Kidney (tissue), 14 donors: ENCODE data around the gene CDR2L. TPM values are rescaled to one million over a fixed set of nuclear protein-coding genes. Genes with fewer than 3 reads are reported as not detected.

ENCODE experiments used
- DNase-seq, 5 donors: peaks; one replicate each; pipeline ENCODE4 v3.0.0-alpha.2; 2013 to 2020
- FAIRE-seq: peaks from 2 replicates; lab custom pipeline; 2012; peaks lifted over from hg19 to GRCh38; lab: Jason Lieb, UNC
- H3K27ac ChIP-seq, 2 donors: one replicate each; pipeline ENCODE4 v1.7.0; 2013; ENCODE audit warnings: low read depth in 2 of 2, low read length in 2 of 2, inconsistent platforms in 1 of 2
- H3K27me3 ChIP-seq: one replicate; pipeline ENCODE4 v1.7.1; 2013; ENCODE audit warnings: low read length, inconsistent platforms; ENCODE audit not compliant: control insufficient read depth, insufficient read depth
- H3K36me3 ChIP-seq, 3 donors: one replicate each; pipeline versions ENCODE4 v1.7.0 to v1.7.1; 2013; ENCODE audit warnings: low read length in 3 of 3, control low read depth in 1 of 3, inconsistent platforms in 1 of 3; ENCODE audit not compliant: insufficient read depth in 3 of 3, control insufficient read depth in 2 of 3
- H3K4me1 ChIP-seq, 3 donors: one replicate each; pipeline versions ENCODE4 v1.7.0 to v1.7.1; 2013; ENCODE audit warnings: low read length in 3 of 3, inconsistent platforms in 1 of 3, low read depth in 1 of 3; ENCODE audit not compliant: control insufficient read depth in 2 of 3, insufficient read depth in 2 of 3
- H3K4me3 ChIP-seq, 3 donors: one replicate each; pipeline versions ENCODE4 v1.7.0 to v1.8.1; 2013; ENCODE audit warnings: low read length in 3 of 3, control low read depth in 1 of 3, inconsistent platforms in 1 of 3
- H3K9ac ChIP-seq, 3 donors: one replicate each; pipeline versions ENCODE4 v1.7.0 to v1.7.1; 2013; ENCODE audit warnings: low read length in 3 of 3, control low read depth in 1 of 3, inconsistent platforms in 1 of 3
- H3K9me3 ChIP-seq, 3 donors: one replicate each; pipeline versions ENCODE4 v1.7.0 to v1.7.1; 2013; ENCODE audit warnings: low read length in 3 of 3, control low read depth in 1 of 3, inconsistent platforms in 1 of 3; ENCODE audit not compliant: control insufficient read depth in 2 of 3, insufficient read depth in 1 of 3
- CTCF ChIP-seq: IDR thresholded peaks from 3 replicates; pipeline ENCODE4 v1.5.1; 2012; ENCODE audit warnings: mild to moderate bottlenecking, moderate library complexity, borderline replicate concordance; ENCODE audit not compliant: insufficient read depth; ENCODE audit errors: extremely low read depth
- intact Hi-C: fragments of 100-400 bp; cut with DNase I; formaldehyde crosslinking; loops from one replicate; pipeline ENCODE4 v1.11.1; 2022
- polyA plus RNA-seq: library from polyadenylated mRNA; stranded (reverse); fragments of 350-450 nt; fragmentation: Illumina TruSeq; extraction: RNeasy Lipid Tissue Mini Kit (QIAGEN cat#74804); gene quantifications from one replicate; pipeline ENCODE4 v1.2.3, GENCODE V29; 2014; ENCODE audit warnings: low read depth, low replicate concordance; ENCODE audit not compliant: insufficient read depth
- total RNA-seq: library from RNA; stranded (reverse); fragmentation: NEBNext Ultra II Directional; extraction: Animal tissue kit (Norgen Biotek cat#: 25700); gene quantifications from one replicate; pipeline ENCODE4 v1.2.1, GENCODE V29; 2021
- donor health status: control.
- donor health status: control.
- donor health status: control.
- donor health status: control.
- donor health status: control.
- donor health status: DM: yes; HTN: yes; CAD: no.
- donor health status: Normal renal cell carcinoma (clear cell type).

The CDR2L gene
- total and polyA plus RNA-seq, 2 donors from 2014 or later: 12.5 to 29.3 TPM

- TF ChIP-seq CTCF: no peak
- Histone ChIP-seq H3K27ac (no peak overlapping the region), H3K9me3 (no peaks in the 10 kb centered on the region), H3K27me3 (peaks cover 4% of the 10 kb centered on the region), H3K9ac (no peak overlapping the region), H3K4me3 (no peak overlapping the region), H3K4me1 (no peaks in the 10 kb centered on the region), H3K36me3 (no peaks in the 10 kb centered on the region)
- DNase-seq (peak in 1 of 5 donors; percentile 57), FAIRE-seq (no peak)
- intact Hi-C loops: no loop called here
Measured at GRCh38 chr17:74946641-74947040, 40.8 kb upstream of the CDR2L start.

- no peaks in the 10 kb centered on the region for H3K36me3 ChIP-seq
- no peak overlapping the region for H3K9ac ChIP-seq
- H3K27me3 ChIP-seq: no peaks in the 10 kb centered on the region
- intact Hi-C loops: no loop called here
- no peaks in the 10 kb centered on the region for H3K4me1 ChIP-seq
- peak in 1 of 5 donors; percentile 46 for DNase-seq
- no peak for TF ChIP-seq CTCF
- no peak for FAIRE-seq
- H3K4me3 ChIP-seq: no peak overlapping the region
- no peaks in the 10 kb centered on the region for H3K9me3 ChIP-seq
- H3K27ac ChIP-seq: no peak overlapping the region
Measured at GRCh38 chr17:74947041-74947754, 40.2 kb upstream of the CDR2L start.

- Histone ChIP-seq H3K27ac (no peak overlapping the region), H3K9me3 (no peaks in the 10 kb centered on the region), H3K27me3 (no peaks in the 10 kb centered on the region), H3K36me3 (no peaks in the 10 kb centered on the region), H3K4me1 (no peaks in the 10 kb centered on the region), H3K4me3 (no peak overlapping the region), H3K9ac (no peak overlapping the region)
- no peak for TF ChIP-seq CTCF
- no peak for FAIRE-seq
- intact Hi-C loops: no loop called here
- DNase-seq: peak in 1 of 5 donors; percentile 56
Measured at GRCh38 chr17:74949455-74950115, 37.8 kb upstream of the CDR2L start.
